Natural killer cell treated with Interleukin-12 subunit alpha and Interleukin-12 subunit beta and Interleukin-15 and Interleukin-18, amount 100 ng/mL, for 72 hours (primary cell): ENCODE data around the gene GPR171. TPM values are rescaled to one million over a fixed set of nuclear protein-coding genes. Genes with fewer than 3 reads are reported as not detected.
A peak's percentile ranks its signal among the peaks of the same experiment; 100 is the strongest.
"Not testable (repeated sequence)": the region's sequence is repeated elsewhere in the genome, so short reads cannot be mapped to it uniquely, and the experiment has no call there.

Source experiments
- ATAC-seq, 2 donors: fragments of 150-1000 bp; cut with Tn5 transposase in 1 of 2; sonication (Bioruptor Pico), chemical (Tn5 transposase) in 1 of 2; 2 replicates each; pipeline ENCODE4 v1.10.0; 2021
- DNase-seq: peaks from one replicate; pipeline ENCODE4 v3.0.0; 2022; ENCODE audit warnings: low spot score
- H3K27ac Mint-ChIP-seq, 2 donors: 1 replicate in 1 of 2; 2 replicates in 1 of 2; pipeline ENCODE4 v1.8.0; 2022; ENCODE audit warnings: mixed read lengths in 2 of 2, mild to moderate bottlenecking in 1 of 2, moderate library complexity in 1 of 2
- H3K27me3 Mint-ChIP-seq, 2 donors: 1 replicate in 1 of 2; 2 replicates in 1 of 2; pipeline ENCODE4 v1.8.0; 2022; ENCODE audit warnings: mixed read lengths in 2 of 2
- H3K36me3 Mint-ChIP-seq: one replicate; pipeline ENCODE4 v1.8.0; 2022; ENCODE audit warnings: mixed read lengths
- H3K4me1 Mint-ChIP-seq, 2 donors: 1 replicate in 1 of 2; 2 replicates in 1 of 2; pipeline ENCODE4 v1.8.0; 2022; ENCODE audit warnings: low read depth in 2 of 2, mixed read lengths in 2 of 2, mild to moderate bottlenecking in 1 of 2
- H3K4me3 Mint-ChIP-seq: one replicate; pipeline ENCODE4 v1.8.0; 2022; ENCODE audit warnings: mixed read lengths
- H3K9me3 Mint-ChIP-seq: 2 replicates; pipeline ENCODE4 v1.8.0; 2022; ENCODE audit warnings: mixed read lengths
- total RNA-seq, 2 donors: library from RNA; stranded (reverse); gene quantifications; one replicate each; pipeline ENCODE4 v1.2.3, GENCODE V29; 2022

GPR171 gene, protein sequence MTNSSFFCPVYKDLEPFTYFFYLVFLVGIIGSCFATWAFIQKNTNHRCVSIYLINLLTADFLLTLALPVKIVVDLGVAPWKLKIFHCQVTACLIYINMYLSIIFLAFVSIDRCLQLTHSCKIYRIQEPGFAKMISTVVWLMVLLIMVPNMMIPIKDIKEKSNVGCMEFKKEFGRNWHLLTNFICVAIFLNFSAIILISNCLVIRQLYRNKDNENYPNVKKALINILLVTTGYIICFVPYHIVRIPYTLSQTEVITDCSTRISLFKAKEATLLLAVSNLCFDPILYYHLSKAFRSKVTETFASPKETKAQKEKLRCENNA
- total RNA-seq: 10 to 100 TPM; 21.3 to 66.1 TPM

DNA sequence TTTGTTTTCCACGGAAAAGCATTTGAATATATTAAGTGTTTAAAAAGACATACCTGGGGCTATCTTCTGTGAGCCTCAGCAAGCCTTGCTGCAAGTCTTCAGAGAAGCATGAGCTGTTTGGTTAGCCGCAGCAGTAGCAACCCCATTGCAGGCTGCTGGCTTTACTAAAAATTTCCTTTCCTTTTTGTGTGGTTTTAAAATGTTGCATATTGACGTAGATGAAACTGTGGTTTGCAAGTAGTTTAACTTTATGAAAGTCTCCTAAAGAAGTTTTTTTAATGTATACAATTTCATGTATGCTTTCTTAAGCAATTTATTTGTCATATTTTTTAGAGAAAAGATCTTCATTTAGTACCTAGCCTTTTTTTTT lies at the start of gene GPR171:
Gene GPR171 (minus strand): TSS at position 166 of the 370 bp plus-strand sequence. CDS start 3,830 bp downstream, outside the sequence.
- ATAC-seq: peak; percentile 82 to 87
- Mint-ChIP-seq H3K4me1 (peaks cover 58 to 75% of the 10 kb centered on the region in 2 donors), H3K36me3 (peaks cover 30% of the 10 kb centered on the region), H3K27ac (peak within 1 kb of the TSS; percentile 96), H3K4me3 (peak within 1 kb of the TSS; percentile 90), H3K9me3 (no peaks in the 10 kb centered on the region), H3K27me3 (no peaks in the 10 kb centered on the region)
- peak; percentile 66 for DNase-seq

DNA sequence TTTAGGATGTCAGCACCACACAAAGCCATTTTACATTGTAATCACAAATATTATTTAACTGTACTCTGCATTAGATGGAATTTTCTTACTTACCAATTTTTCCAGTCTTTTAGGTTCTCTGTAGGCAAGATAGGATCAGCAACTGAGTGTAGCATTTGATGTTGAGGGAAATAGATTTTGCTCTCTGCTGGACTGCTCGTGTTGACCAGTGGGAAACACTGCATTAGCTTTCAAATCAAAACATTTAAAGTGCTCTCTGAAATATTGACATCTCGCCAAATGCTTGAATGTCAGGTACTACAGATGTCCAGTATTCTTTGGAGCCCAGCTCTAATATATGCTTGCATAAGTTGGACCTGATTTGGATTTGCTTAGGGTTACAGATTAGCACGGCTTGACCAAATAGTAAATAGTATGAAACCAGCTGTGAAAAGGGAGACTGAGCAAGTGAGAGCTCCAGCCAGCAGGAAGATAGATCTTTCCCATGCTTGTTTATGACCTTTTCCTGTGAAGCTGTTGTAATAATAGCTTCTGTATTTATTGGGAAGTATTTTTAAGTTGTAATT lies 45.8 kb upstream of the GPR171 start:
- Mint-ChIP-seq H3K9me3 (no peaks in the 10 kb centered on the region), H3K4me1 (no peaks in the 10 kb centered on the region)

DNA sequence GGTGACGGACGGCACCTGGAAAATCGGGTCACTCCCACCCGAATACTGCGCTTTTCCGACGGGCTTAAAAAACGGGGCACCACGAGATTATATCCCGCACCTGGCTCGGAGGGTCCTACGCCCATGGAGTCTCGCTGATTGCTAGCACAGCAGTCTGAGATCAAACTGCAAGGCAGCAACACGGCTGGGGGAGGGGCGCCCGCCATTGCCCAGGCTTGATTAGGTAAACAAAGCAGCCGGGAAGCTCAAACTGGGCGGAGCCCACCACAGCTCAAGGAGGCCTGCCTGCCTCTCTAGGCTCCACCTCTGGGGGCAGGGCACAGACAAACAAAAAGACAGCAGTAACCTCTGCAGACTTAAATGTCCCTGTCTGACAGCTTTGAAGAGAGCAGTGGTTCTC lies 39.0 kb upstream of the GPR171 start:
- ATAC-seq, H3K36me3 Mint-ChIP-seq, H3K27me3 Mint-ChIP-seq, DNase-seq, H3K4me1 Mint-ChIP-seq, H3K4me3 Mint-ChIP-seq, H3K9me3 Mint-ChIP-seq, H3K27ac Mint-ChIP-seq: not testable (repeated sequence)

More for the DNA sequence above, 45.8 kb upstream of the GPR171 start:
- ATAC-seq (no peak), DNase-seq (no peak)
- no peaks in the 10 kb centered on the region for H3K36me3 Mint-ChIP-seq
- peaks cover 6 to 9% of the 10 kb centered on the region in 2 donors for H3K27me3 Mint-ChIP-seq
- no peak overlapping the region for H3K4me3 Mint-ChIP-seq
- H3K27ac Mint-ChIP-seq: no peak overlapping the region

DNA sequence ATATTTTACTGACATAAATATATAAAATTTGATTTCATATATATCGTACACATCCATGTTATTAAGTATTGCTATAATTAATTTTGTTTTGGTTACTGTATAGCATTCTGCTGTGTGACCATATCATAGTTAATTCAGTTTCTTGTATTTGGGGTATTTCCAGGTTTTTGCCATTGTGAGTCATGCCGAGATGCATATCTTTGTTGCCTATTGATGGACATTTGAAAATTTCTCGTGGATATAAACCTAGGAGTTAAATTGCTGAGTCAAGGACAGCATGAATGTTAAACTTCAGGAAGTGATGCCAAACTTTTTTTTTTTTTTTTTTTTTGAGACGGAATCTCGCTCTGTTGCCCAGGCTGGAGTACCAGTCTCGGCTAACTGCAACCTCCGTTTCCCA lies 33.7 kb upstream of the GPR171 start:
- DNase-seq (no peak), ATAC-seq (no peak)
- Mint-ChIP-seq H3K36me3 (no peaks in the 10 kb centered on the region), H3K27ac (peak overlapping the region in 1 of 2 donors; percentile 30), H3K27me3 (peaks cover 0 to 2% of the 10 kb centered on the region in 2 donors), H3K9me3 (no peaks in the 10 kb centered on the region), H3K4me3 (no peak overlapping the region), H3K4me1 (peaks cover 0 to 15% of the 10 kb centered on the region in 2 donors)

DNA sequence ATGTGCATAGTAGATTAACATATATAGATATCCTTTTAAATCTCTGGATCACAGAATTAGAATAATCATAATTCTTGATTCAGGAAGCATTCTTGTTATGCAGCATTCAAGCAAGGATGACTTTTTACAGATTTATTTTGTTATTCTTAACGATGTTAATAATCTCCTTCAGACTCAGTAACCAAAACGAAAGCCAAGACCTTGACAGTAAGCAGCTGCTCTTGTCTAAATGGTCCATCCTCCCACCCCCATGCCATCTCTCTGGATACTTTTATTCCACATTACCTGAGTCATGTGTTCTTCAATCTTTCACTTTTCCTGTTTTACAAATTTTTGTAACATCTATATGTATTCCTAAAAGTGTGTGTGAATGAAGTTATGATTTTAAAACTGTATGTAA lies 33.3 kb upstream of the GPR171 start:
- Mint-ChIP-seq H3K36me3 (no peaks in the 10 kb centered on the region), H3K27me3 (peaks cover 0 to 2% of the 10 kb centered on the region in 2 donors), H3K27ac (peak overlapping the region in 1 of 2 donors; percentile 30), H3K4me1 (peaks cover 3 to 18% of the 10 kb centered on the region in 2 donors), H3K4me3 (no peak overlapping the region), H3K9me3 (no peaks in the 10 kb centered on the region)
- no peak for ATAC-seq
- no peak for DNase-seq

DNA sequence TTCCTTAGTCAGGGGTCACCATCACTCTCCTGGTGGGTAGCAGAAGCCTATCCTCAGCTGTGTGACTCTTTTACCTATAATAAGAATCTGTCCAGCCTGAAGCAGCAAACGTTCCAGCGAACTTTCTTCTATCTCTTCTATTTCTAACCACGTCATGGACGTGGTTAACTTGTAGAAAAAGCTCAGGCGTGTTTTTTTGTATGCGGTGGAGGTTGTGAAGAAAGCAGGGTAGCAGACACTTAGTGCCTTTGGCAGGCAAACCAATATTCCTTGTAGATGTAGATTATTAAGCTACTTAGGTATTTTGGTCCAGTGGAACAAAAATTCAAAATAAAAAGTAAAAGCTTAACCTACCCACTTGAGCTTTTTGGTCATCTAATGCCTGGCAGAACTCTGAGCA lies 31.8 kb upstream of the GPR171 start:
- no peak overlapping the region for H3K4me3 Mint-ChIP-seq
- no peak for DNase-seq
- peaks cover 0 to 5% of the 10 kb centered on the region in 2 donors for H3K27me3 Mint-ChIP-seq
- no peaks in the 10 kb centered on the region for H3K36me3 Mint-ChIP-seq
- peaks cover 16 to 30% of the 10 kb centered on the region in 2 donors for H3K4me1 Mint-ChIP-seq
- peak in 1 of 2 donors; percentile 36 for ATAC-seq
- H3K9me3 Mint-ChIP-seq: no peaks in the 10 kb centered on the region
- H3K27ac Mint-ChIP-seq: peak overlapping the region in 1 of 2 donors; percentile 68

DNA sequence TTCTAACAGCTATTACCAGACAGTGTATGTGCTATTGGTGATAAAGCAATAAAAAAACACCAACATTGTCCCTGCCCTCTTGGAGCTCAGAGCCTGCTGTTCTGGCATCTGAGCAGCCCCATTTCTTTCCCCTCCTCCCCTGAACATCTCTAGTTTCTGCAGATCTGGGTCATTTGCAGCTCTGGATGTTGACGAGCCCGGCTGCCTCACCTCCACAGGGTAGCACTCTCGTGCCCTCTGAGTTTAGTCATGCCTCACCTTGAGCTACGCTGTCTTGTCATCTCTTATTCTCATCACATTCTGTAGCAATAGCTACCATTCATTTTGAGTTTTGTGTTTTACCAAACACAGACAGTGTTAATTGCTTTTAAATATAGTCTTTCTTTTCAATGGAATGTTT lies 30.0 kb upstream of the GPR171 start:
- ATAC-seq: no peak
- H3K4me3 Mint-ChIP-seq: no peak overlapping the region
- peak overlapping the region in 1 of 2 donors; percentile 40 for H3K27ac Mint-ChIP-seq
- DNase-seq: no peak
- no peaks in the 10 kb centered on the region for H3K36me3 Mint-ChIP-seq
- peaks cover 25 to 36% of the 10 kb centered on the region in 2 donors for H3K4me1 Mint-ChIP-seq
- peaks cover 0 to 5% of the 10 kb centered on the region in 2 donors for H3K27me3 Mint-ChIP-seq
- H3K9me3 Mint-ChIP-seq: no peaks in the 10 kb centered on the region

DNA sequence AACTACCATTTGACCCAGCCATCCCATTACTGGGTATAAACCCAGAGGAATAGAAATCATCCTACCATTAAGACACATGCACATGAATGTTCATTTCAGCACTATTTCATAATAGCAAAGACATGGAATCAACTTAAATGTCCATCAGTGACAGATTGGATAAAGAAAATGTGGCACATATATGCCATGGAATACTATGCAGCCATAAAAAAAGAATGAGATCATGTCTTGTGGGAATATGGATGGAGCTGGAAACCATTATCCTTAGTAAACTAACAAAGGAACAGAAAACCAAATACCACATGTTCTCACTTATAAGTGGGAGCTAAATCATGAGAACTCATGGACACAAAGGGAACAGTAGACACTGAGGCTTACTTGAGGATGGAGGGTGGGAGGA lies 29.4 kb upstream of the GPR171 start:
- H3K36me3 Mint-ChIP-seq, DNase-seq, ATAC-seq, H3K27me3 Mint-ChIP-seq, H3K4me3 Mint-ChIP-seq, H3K9me3 Mint-ChIP-seq: not testable (repeated sequence)
- Mint-ChIP-seq H3K4me1 (peaks cover 30 to 42% of the 10 kb centered on the region in 2 donors), H3K27ac (peak overlapping the region in 1 of 2 donors; percentile 87)

DNA sequence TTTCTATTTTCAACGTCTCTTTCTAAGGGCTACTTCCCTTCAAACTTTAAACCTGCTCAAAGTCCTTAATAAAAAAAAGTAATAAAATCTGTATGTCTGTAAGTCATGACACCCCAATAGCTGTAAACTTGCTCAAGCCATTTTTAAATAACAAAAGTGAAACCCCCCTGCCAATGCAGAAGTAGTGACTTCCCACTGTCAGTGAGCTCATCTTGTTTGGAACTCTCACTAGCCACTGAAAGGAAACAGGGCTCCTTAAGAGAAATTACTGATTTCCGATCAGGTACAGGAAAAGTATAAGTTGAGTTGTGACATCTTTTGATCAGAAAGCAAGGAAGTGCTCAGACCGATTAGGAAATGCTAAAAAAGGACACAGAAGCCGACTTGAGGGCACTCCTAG lies 27.6 kb upstream of the GPR171 start:
- Mint-ChIP-seq H3K4me1 (peaks cover 48 to 50% of the 10 kb centered on the region in 2 donors), H3K27me3 (peaks cover 0 to 5% of the 10 kb centered on the region in 2 donors), H3K4me3 (peak overlapping the region; percentile 74), H3K9me3 (no peaks in the 10 kb centered on the region), H3K27ac (peak overlapping the region; percentile 61 to 87), H3K36me3 (no peaks in the 10 kb centered on the region)
- ATAC-seq (peak in 1 of 2 donors; percentile 37), DNase-seq (no peak)

DNA sequence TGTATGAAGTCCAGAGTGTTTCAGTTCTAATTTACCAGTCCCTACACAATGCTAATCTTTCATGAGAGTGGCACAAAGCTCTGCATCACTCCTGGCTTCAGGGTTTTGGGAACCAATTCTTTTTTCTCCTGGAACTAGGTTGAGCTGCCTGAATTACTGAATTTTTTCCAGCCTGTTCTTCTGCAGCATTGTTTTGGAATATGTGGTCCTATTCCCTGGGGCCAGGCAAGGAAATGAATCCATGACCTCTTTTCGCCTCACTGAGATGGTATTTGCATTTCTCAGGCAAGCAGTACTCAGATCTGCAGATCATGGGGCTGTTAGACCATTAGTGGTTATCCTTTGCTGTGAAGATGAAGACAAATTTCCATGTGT lies 25.6 kb upstream of the GPR171 start:
- no peaks in the 10 kb centered on the region for H3K9me3 Mint-ChIP-seq
- no peaks in the 10 kb centered on the region for H3K36me3 Mint-ChIP-seq
- peak overlapping the region; percentile 79 to 88 for H3K27ac Mint-ChIP-seq
- H3K27me3 Mint-ChIP-seq: peaks cover 0 to 5% of the 10 kb centered on the region in 2 donors
- peaks cover 59 to 65% of the 10 kb centered on the region in 2 donors for H3K4me1 Mint-ChIP-seq
- DNase-seq (no peak), ATAC-seq (no peak)
- H3K4me3 Mint-ChIP-seq: no peak overlapping the region

DNA sequence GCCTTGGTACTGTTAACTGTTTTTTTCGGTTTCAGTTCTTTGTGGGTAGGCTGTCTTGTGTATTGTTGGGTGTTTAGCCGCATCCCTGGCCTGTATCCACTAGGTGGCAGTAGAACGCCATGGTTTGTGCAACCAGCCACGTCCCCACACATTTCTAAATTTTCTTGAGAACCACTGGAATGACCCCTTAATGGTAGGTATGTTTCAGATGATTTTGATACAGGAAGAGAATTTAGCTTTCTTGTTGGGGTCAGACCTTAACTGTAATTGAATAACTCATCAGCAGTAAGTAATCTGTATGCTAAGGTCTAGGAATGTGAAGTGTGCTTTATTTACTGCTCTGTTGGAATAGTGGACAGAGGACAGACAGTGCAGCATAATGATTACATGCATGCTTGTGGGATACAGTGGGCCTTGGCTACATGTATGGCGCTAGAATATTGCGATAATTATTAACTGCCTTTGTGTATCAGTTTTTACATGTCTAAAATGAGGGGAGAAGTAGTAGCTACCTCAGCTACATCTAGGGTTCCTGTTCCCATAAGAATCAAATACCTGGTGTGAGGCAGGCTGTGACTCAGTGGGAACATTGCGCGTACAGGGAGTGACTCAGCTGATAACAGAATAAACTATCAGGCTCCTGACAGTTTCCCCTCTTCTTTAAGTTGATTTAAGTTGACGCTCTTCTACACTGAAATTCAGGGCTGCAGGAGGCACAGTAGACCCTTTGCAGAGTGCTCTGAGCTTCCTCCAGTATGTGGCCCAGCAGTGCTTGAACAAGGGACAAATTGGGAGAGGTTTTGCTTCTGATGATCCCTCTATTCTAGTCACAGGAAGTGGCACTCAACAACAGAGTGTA lies 25.0 kb upstream of the GPR171 start:
- ATAC-seq (peak; percentile 82 to 88), DNase-seq (peak; percentile 81)
- Mint-ChIP-seq H3K36me3 (no peaks in the 10 kb centered on the region), H3K27me3 (peaks cover 0 to 4% of the 10 kb centered on the region in 2 donors), H3K4me3 (peak overlapping the region; percentile 48), H3K4me1 (peaks cover 62 to 70% of the 10 kb centered on the region in 2 donors), H3K27ac (peak overlapping the region; percentile 79 to 88), H3K9me3 (no peaks in the 10 kb centered on the region)

DNA sequence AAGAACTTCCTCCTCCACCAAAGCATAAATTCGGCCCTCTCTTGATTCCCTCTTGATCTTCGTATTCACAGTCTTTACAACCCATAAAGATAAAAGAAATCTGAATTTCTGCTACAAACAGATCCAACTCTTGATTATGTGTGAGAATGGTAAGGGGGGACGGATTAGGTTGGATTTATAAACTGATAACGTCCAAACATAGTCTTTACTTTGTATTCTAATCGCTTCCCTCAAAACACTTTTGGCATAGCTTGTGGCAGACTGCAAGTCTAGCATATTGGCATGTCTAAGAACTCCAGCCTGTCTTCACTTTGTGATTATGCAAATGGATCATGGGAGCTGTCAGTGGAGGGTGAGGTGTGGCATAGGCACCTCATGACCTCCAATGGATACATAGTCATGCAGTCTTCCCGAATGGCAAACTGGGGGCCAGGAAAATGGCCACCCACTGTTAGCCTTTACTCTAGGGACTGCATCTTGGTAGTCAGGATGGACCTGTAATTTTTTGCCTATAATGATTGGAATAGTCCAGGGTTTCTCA lies 24.3 kb upstream of the GPR171 start:
- Mint-ChIP-seq H3K9me3 (peaks cover 3% of the 10 kb centered on the region), H3K27me3 (peaks cover 0 to 3% of the 10 kb centered on the region in 2 donors), H3K27ac (peak overlapping the region; percentile 79 to 88), H3K4me1 (peaks cover 62 to 70% of the 10 kb centered on the region in 2 donors), H3K36me3 (peaks cover 4% of the 10 kb centered on the region), H3K4me3 (peak overlapping the region; percentile 48)
- ATAC-seq: peak; percentile 47 to 58
- no peak for DNase-seq

DNA sequence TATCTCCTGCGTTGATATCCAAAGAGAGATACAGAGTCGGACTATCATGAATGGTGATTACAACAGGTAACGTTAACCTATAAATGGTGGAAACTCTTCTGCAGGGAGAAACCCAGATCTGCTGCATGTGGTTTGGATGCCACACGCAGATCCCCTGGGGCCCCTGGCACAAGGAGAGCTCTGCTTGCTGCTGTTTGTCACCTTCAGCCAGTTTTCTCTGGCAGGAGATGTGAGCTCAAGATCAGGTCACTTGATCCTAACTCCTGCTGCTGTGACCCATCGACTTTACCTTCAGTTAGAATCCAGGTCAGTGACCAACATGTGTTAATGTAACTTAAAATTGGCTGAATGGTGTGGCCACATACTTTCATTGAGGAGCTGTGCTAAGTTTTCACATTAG lies 23.8 kb upstream of the GPR171 start:
- DNase-seq: no peak
- Mint-ChIP-seq H3K27me3 (peaks cover 0 to 3% of the 10 kb centered on the region in 2 donors), H3K4me1 (peaks cover 57 to 76% of the 10 kb centered on the region in 2 donors), H3K27ac (peak overlapping the region; percentile 79 to 88), H3K36me3 (peaks cover 9% of the 10 kb centered on the region), H3K9me3 (peaks cover 7% of the 10 kb centered on the region), H3K4me3 (peak overlapping the region; percentile 71)
- no peak for ATAC-seq
